ENCODE data around the gene TAS2R9. TPM values are rescaled to one million over a fixed set of nuclear protein-coding genes. Genes with fewer than 3 reads are reported as not detected.

TAS2R9 gene
- total RNA-seq (not detected), polyA plus RNA-seq (ENCODE audit: insufficient read depth, low read depth, low replicate concordance) (not detected)
- long read RNA-seq, donor 1, result 0 reads
- long read RNA-seq, donor 2, result 0 reads

- H3K27me3 ChIP-seq, result no peaks in the 10 kb centered on the region
- no peaks in the 10 kb centered on the region for H3K4me1 ChIP-seq
- no peak for DNase-seq
- no peaks in the 10 kb centered on the region for H3K36me3 ChIP-seq (ENCODE audit: low read depth, missing control alignments)
- intact Hi-C loops (cut with DNase I; ENCODE audit: low total_unique reads), result no loop called here
- H3K27ac ChIP-seq, result no peak within 1 kb of the TSS
- H3K4me3 ChIP-seq, result no peak within 1 kb of the TSS
- no peak for TF ChIP-seq POLR2A (IDR thresholded peaks at IDR 0.05)
- no peak for TF ChIP-seq CTCF (IDR thresholded peaks at IDR 0.05)
- H3K9me3 ChIP-seq, result no peaks in the 10 kb centered on the region
Observed at GRCh38 chr12:10810068-10810467, at the start of gene TAS2R9. TAS2R9 (minus strand) TSS chr12:10810168; CDS start chr12:10810075, 93 bp downstream.

GRCh38 chr12:10855807-10856206 lies 45.8 kb upstream of the TAS2R9 start:
- no peak overlapping the region for H3K27ac ChIP-seq
- intact Hi-C loops (cut with DNase I; ENCODE audit: low total_unique reads), result no loop called here
- DNase-seq, result no peak
- H3K9me3 ChIP-seq, result no peaks in the 10 kb centered on the region
- no peaks in the 10 kb centered on the region for H3K4me1 ChIP-seq
- WGBS, 2 donors, result 92 to 94% methylated on average over 2 of the region's 2 CpGs
- TF ChIP-seq POLR2A (IDR thresholded peaks at IDR 0.05) (no peak), CTCF (IDR thresholded peaks at IDR 0.05) (no peak)
- no peaks in the 10 kb centered on the region for H3K36me3 ChIP-seq (ENCODE audit: low read depth, missing control alignments)
- no peak overlapping the region for H3K4me3 ChIP-seq
- no peaks in the 10 kb centered on the region for H3K27me3 ChIP-seq

GRCh38 chr12:10853776-10854175 lies 43.8 kb upstream of the TAS2R9 start:
- WGBS, 2 donors, result 40 to 86% methylated on average over 1 to 2 of the region's 2 CpGs
- no peak overlapping the region for H3K27ac ChIP-seq
- no peaks in the 10 kb centered on the region for H3K36me3 ChIP-seq (ENCODE audit: low read depth, missing control alignments)
- intact Hi-C loops (cut with DNase I; ENCODE audit: low total_unique reads), result no loop called here
- H3K4me1 ChIP-seq, result no peaks in the 10 kb centered on the region
- H3K9me3 ChIP-seq, result no peaks in the 10 kb centered on the region
- TF ChIP-seq POLR2A (IDR thresholded peaks at IDR 0.05), result no peak
- no peak for TF ChIP-seq CTCF (IDR thresholded peaks at IDR 0.05)
- no peak for DNase-seq
- no peaks in the 10 kb centered on the region for H3K27me3 ChIP-seq
- no peak overlapping the region for H3K4me3 ChIP-seq

GRCh38 chr12:10851243-10851858 lies 41.4 kb upstream of the TAS2R9 start:
- TF ChIP-seq POLR2A (IDR thresholded peaks at IDR 0.05) (no peak), CTCF (IDR thresholded peaks at IDR 0.05) (no peak)
- intact Hi-C loops (cut with DNase I; ENCODE audit: low total_unique reads), result no loop called here
- 84 to 94% methylated on average over 4 of the region's 4 CpGs for WGBS, 2 donors
- Histone ChIP-seq H3K4me3 (no peak overlapping the region), H3K27ac (no peak overlapping the region), H3K4me1 (no peaks in the 10 kb centered on the region), H3K27me3 (no peaks in the 10 kb centered on the region), H3K36me3 (ENCODE audit: low read depth, missing control alignments) (no peaks in the 10 kb centered on the region), H3K9me3 (no peaks in the 10 kb centered on the region)
- no peak for DNase-seq

GRCh38 chr12:10849425-10849878 lies 39.5 kb upstream of the TAS2R9 start, which contains the start of gene PRR4:
PRR4 (minus strand) TSS chr12:10849475; CDS start chr12:10849437, 38 bp downstream.
- no peaks in the 10 kb centered on the region for H3K27me3 ChIP-seq
- H3K4me1 ChIP-seq, result no peaks in the 10 kb centered on the region
- TF ChIP-seq POLR2A (IDR thresholded peaks at IDR 0.05) (no peak), CTCF (IDR thresholded peaks at IDR 0.05) (no peak)
- no peak within 1 kb of the TSS for H3K4me3 ChIP-seq
- H3K36me3 ChIP-seq (ENCODE audit: low read depth, missing control alignments), result no peaks in the 10 kb centered on the region
- no peak for DNase-seq
- WGBS, 2 donors, result 85% methylated on average over 4 of the region's 4 CpGs
- H3K9me3 ChIP-seq, result no peaks in the 10 kb centered on the region
- intact Hi-C loops (cut with DNase I; ENCODE audit: low total_unique reads), result no loop called here
- H3K27ac ChIP-seq, result no peak within 1 kb of the TSS

All from testis (tissue), 5 donors.